Activated CD4-positive, alpha-beta T cell treated with anti-CD3 and anti-CD28 coated beads, Interleukin-2, amount 50 U/mL, for 16 hours (primary cell): Measurements from ENCODE around the gene TET1.
"Not testable (repeated sequence)": the region's sequence is repeated elsewhere in the genome, so short reads cannot be mapped to it uniquely, and the experiment has no call there.

Source experiments
- DNase-seq: peaks from one replicate; pipeline ENCODE4 v3.0.0-alpha.2; 2020

The TET1 gene

GRCh38 chr10:68720793-68721672 is 160.9 kb downstream of the TET1 start, which contains the start of gene CCAR1:
CCAR1 (plus strand) TSS chr10:68721239; CDS start chr10:68722505, 1,266 bp downstream.
- peak; percentile 98 for DNase-seq

GRCh38 chr10:68721673-68722335 is 161.7 kb downstream of the TET1 start:
- DNase-seq, result peak; percentile 14

GRCh38 chr10:68725016-68725415 is 164.9 kb downstream of the TET1 start:
- no peak for DNase-seq

- no peak for DNase-seq
These were observed 167.0 kb downstream of the TET1 start for GRCh38 chr10:68727146-68727545.

- DNase-seq, result no peak
These were observed 172.5 kb downstream of the TET1 start for GRCh38 chr10:68732651-68733050.

GRCh38 chr10:68734349-68734748 is 174.2 kb downstream of the TET1 start:
- no peak for DNase-seq

- no peak for DNase-seq
These were observed 175.0 kb downstream of the TET1 start for GRCh38 chr10:68735119-68735518.

GRCh38 chr10:68735739-68736138 is 175.6 kb downstream of the TET1 start:
- DNase-seq, result not testable (repeated sequence)

GRCh38 chr10:68740676-68741075 is 180.5 kb downstream of the TET1 start:
- not testable (repeated sequence) for DNase-seq

GRCh38 chr10:68742397-68742796 is 182.3 kb downstream of the TET1 start:
- DNase-seq, result no peak
